ENCODE results near the gene ELP4. TPM values are rescaled to one million over a fixed set of nuclear protein-coding genes. Genes with fewer than 3 reads are reported as not detected.

Gene ELP4
- polyA plus RNA-seq, 2 of the 4 experiments (the other 2 are of a cell fraction): 16.9 to 26.0 TPM

- no peak for TF ChIP-seq BCL3 (IDR thresholded peaks at IDR 0.05)
- TF ChIP-seq FOSB (CRISPR knock-in tag; IDR thresholded peaks at IDR 0.05): no peak
- no peak for TF ChIP-seq E2F6 (IDR thresholded peaks at IDR 0.05; ENCODE audit: borderline replicate concordance, low read depth)
- TF ChIP-seq, protein P1, sequence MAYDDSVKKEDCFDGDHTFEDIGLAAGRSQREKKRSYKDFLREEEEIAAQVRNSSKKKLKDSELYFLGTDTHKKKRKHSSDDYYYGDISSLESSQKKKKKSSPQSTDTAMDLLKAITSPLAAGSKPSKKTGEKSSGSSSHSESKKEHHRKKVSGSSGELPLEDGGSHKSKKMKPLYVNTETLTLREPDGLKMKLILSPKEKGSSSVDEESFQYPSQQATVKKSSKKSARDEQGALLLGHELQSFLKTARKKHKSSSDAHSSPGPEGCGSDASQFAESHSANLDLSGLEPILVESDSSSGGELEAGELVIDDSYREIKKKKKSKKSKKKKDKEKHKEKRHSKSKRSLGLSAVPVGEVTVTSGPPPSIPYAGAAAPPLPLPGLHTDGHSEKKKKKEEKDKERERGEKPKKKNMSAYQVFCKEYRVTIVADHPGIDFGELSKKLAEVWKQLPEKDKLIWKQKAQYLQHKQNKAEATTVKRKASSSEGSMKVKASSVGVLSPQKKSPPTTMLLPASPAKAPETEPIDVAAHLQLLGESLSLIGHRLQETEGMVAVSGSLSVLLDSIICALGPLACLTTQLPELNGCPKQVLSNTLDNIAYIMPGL (CRISPR knock-in tag; IDR thresholded peaks at IDR 0.05; ENCODE audit: borderline replicate concordance): no peak
- no peak for TF ChIP-seq SREBF2 (IDR thresholded peaks at IDR 0.05)
- TF ChIP-seq, protein P2, sequence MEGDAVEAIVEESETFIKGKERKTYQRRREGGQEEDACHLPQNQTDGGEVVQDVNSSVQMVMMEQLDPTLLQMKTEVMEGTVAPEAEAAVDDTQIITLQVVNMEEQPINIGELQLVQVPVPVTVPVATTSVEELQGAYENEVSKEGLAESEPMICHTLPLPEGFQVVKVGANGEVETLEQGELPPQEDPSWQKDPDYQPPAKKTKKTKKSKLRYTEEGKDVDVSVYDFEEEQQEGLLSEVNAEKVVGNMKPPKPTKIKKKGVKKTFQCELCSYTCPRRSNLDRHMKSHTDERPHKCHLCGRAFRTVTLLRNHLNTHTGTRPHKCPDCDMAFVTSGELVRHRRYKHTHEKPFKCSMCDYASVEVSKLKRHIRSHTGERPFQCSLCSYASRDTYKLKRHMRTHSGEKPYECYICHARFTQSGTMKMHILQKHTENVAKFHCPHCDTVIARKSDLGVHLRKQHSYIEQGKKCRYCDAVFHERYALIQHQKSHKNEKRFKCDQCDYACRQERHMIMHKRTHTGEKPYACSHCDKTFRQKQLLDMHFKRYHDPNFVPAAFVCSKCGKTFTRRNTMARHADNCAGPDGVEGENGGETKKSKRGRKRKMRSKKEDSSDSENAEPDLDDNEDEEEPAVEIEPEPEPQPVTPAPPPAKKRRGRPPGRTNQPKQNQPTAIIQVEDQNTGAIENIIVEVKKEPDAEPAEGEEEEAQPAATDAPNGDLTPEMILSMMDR (IDR thresholded peaks at IDR 0.05): no peak
- TF ChIP-seq ZSCAN20 (CRISPR knock-in tag; IDR thresholded peaks at IDR 0.05): no peak
- no peak for TF ChIP-seq ESRRA (IDR thresholded peaks at IDR 0.05; ENCODE audit: borderline replicate concordance, low read length)
- TF ChIP-seq KDM1A (IDR thresholded peaks at IDR 0.05; ENCODE audit: low read depth): no peak
- no peak for TF ChIP-seq RARB (CRISPR knock-in tag; IDR thresholded peaks at IDR 0.05)
- TF ChIP-seq EHF (CRISPR knock-in tag; IDR thresholded peaks at IDR 0.05): no peak
- TF ChIP-seq ZC3H11A (IDR thresholded peaks at IDR 0.05): no peak
- TF ChIP-seq CEBPB (IDR thresholded peaks at IDR 0.05): no peak
- no peak for TF ChIP-seq MAFK (IDR thresholded peaks at IDR 0.05; ENCODE audit: partially characterized antibody)
- TF ChIP-seq HOXB13 (CRISPR knock-in tag; IDR thresholded peaks at IDR 0.05; ENCODE audit: low read depth): no peak
- no peak for TF ChIP-seq NR3C1 (IDR thresholded peaks at IDR 0.05)
- TF ChIP-seq, protein P3, sequence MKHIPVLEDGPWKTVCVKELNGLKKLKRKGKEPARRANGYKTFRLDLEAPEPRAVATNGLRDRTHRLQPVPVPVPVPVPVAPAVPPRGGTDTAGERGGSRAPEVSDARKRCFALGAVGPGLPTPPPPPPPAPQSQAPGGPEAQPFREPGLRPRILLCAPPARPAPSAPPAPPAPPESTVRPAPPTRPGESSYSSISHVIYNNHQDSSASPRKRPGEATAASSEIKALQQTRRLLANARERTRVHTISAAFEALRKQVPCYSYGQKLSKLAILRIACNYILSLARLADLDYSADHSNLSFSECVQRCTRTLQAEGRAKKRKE (CRISPR knock-in tag; IDR thresholded peaks at IDR 0.05; ENCODE audit: low read depth): no peak
- TF ChIP-seq ZFP36 (IDR thresholded peaks at IDR 0.05; ENCODE audit: borderline replicate concordance, partially characterized antibody): no peak
- TF ChIP-seq HES2 (IDR thresholded peaks at IDR 0.05): no peak
- TF ChIP-seq TP53 (CRISPR knock-in tag; IDR thresholded peaks at IDR 0.05): no peak
- 78% methylated on average over 3 of the region's 3 CpGs for WGBS (ENCODE audit: missing lambda C conversion rate)
- ATAC-seq (no peak), DNase-seq (ENCODE audit: low read depth in 1 of 2, low spot score in 1 of 2) (no peak), FAIRE-seq (no peak)
- ChIA-PET CTCF (interaction anchor here (0.6 kb wide), 1 partner anchor 41 kb away, joined by 3 read pairs; no protein-coding TSS in a partner anchor), POLR2A (no interaction called here)
- Histone ChIP-seq H3K4me3 (no peak overlapping the region), H3K4me1 (no peaks in the 10 kb centered on the region), H3K4me2 (no peak overlapping the region), H3K9me3 (no peaks in the 10 kb centered on the region), H3K27ac (no peak overlapping the region)
Observed at GRCh38 chr11:31722754-31723153, 213.2 kb downstream of the ELP4 start.

GRCh38 chr11:31725176-31725575, 215.6 kb downstream of the ELP4 start:
- H3K9me3 ChIP-seq: no peaks in the 10 kb centered on the region
- no peak for DNase-seq (ENCODE audit: low read depth in 1 of 2, low spot score in 1 of 2)
- no peak overlapping the region for H3K4me2 ChIP-seq
- ATAC-seq: no peak
- H3K4me1 ChIP-seq: no peaks in the 10 kb centered on the region
- no peak overlapping the region for H3K4me3 ChIP-seq
- TF ChIP-seq FOSL2 (IDR thresholded peaks at IDR 0.05) (no peak), FOSL2 (CRISPR knock-in tag; IDR thresholded peaks at IDR 0.05) (no peak), TP53 (CRISPR knock-in tag; IDR thresholded peaks at IDR 0.05) (no peak), CBX8 (IDR thresholded peaks at IDR 0.05) (no peak), NR3C1 (IDR thresholded peaks at IDR 0.05) (no peak), ESRRA (IDR thresholded peaks at IDR 0.05; ENCODE audit: borderline replicate concordance, low read length) (no peak), EP300 (IDR thresholded peaks at IDR 0.05) (no peak), HOXB13 (CRISPR knock-in tag; IDR thresholded peaks at IDR 0.05; ENCODE audit: low read depth) (no peak), POLR2AphosphoS2 (conservative IDR thresholded peaks at IDR 0.05; ENCODE audit: low read length) (no peak), JUNB (IDR thresholded peaks at IDR 0.05) (no peak), RNF2 (IDR thresholded peaks at IDR 0.05; ENCODE audit: borderline replicate concordance, low read depth) (no peak)
- TF ChIP-seq, protein P3 (CRISPR knock-in tag; IDR thresholded peaks at IDR 0.05; ENCODE audit: low read depth): no peak
- TF ChIP-seq, protein P4, sequence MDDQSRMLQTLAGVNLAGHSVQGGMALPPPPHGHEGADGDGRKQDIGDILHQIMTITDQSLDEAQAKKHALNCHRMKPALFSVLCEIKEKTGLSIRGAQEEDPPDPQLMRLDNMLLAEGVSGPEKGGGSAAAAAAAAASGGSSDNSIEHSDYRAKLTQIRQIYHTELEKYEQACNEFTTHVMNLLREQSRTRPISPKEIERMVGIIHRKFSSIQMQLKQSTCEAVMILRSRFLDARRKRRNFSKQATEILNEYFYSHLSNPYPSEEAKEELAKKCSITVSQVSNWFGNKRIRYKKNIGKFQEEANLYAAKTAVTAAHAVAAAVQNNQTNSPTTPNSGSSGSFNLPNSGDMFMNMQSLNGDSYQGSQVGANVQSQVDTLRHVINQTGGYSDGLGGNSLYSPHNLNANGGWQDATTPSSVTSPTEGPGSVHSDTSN (IDR thresholded peaks at IDR 0.05): no peak
- H3K27ac ChIP-seq: no peak overlapping the region
- no peak for FAIRE-seq
- POLR2A ChIA-PET: no interaction called here
- CTCF ChIA-PET: no interaction called here

Data from A549 (cell line).